ENCODE measurements around the gene ZNF397.

DNA sequence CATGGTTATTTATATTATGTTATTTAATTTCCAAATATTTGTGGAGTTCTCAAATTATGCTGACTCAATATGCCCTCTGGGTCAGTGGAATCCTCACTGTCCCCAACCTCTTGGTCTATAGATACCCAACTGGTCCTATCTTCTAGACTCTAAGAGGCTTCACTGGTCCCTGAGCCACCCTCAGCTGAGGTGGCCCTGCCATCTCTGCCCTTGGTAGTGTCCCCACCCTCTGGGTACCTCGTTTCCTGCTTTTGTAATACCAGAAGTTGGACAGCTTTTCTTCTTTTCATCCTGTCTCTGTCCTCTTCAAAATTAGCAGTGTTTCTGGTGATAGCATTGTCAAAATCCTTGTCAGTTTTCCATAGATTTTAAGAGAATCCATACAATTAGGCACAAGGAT is 37.3 kb downstream of the ZNF397 start:
- TF ChIP-seq, protein P1, sequence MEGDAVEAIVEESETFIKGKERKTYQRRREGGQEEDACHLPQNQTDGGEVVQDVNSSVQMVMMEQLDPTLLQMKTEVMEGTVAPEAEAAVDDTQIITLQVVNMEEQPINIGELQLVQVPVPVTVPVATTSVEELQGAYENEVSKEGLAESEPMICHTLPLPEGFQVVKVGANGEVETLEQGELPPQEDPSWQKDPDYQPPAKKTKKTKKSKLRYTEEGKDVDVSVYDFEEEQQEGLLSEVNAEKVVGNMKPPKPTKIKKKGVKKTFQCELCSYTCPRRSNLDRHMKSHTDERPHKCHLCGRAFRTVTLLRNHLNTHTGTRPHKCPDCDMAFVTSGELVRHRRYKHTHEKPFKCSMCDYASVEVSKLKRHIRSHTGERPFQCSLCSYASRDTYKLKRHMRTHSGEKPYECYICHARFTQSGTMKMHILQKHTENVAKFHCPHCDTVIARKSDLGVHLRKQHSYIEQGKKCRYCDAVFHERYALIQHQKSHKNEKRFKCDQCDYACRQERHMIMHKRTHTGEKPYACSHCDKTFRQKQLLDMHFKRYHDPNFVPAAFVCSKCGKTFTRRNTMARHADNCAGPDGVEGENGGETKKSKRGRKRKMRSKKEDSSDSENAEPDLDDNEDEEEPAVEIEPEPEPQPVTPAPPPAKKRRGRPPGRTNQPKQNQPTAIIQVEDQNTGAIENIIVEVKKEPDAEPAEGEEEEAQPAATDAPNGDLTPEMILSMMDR (IDR thresholded peaks at IDR 0.05; ENCODE audit: low read length) = no peak
- TF ChIP-seq EZH2 (IDR thresholded peaks at IDR 0.05; ENCODE audit: borderline replicate concordance, low read length) = no peak
